GM21717 (cell line): ENCODE measurements around the gene CLOCK.
A peak's percentile ranks its signal among the peaks of the same experiment; 100 is the strongest.

Experiments
- ATAC-seq: cut with Tn5 transposase; IDR thresholded peaks from one replicate; pipeline ENCODE4 v1.9.1; 2021; ENCODE audit warnings: mild to moderate bottlenecking, moderate library complexity; ENCODE audit not compliant: unreplicated experiment

CLOCK gene

DNA sequence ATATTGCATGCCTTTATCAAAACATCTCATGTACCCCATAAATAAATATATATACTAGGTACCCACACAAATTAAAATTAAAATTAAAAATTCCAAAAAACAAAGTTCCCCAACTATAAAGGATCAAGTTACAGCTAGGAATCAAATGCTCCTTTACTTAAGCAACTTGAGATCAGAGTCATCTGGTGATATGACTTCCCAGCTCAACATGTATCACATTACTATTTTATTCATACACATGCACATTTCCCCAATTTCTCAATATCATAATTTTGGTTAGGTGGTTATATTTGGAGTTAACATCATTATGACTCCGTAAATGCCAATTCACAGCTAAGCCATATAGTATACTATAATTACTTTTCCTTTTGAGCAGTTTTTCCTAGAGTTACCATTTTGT is 60.9 kb downstream of the CLOCK start:
- no peak for ATAC-seq

DNA sequence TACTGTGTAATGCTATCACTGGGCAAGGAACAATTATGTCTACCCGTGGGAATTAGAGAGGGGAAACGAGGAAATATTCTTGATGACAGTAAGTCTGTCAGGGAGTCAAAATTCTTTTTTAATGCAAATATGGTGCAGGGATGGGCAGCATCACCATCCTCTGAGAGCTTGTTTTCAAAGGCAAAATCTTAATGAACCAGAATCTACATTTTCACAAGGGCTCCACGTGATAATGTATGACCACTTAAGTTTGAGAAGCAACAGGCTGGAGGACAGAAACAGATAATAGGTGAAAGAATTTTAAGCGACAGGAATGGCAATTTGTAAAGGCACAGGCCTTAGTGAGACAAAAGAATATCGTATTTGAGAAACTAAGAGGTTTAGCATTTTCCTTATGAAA is 63.4 kb downstream of the CLOCK start:
- no peak for ATAC-seq

GRCh38 chr4:55475394-55476243 is 71.1 kb downstream of the CLOCK start:
- ATAC-seq, result no peak

- ATAC-seq, result no peak
Measured at GRCh38 chr4:55469979-55470378, 76.7 kb downstream of the CLOCK start.

DNA sequence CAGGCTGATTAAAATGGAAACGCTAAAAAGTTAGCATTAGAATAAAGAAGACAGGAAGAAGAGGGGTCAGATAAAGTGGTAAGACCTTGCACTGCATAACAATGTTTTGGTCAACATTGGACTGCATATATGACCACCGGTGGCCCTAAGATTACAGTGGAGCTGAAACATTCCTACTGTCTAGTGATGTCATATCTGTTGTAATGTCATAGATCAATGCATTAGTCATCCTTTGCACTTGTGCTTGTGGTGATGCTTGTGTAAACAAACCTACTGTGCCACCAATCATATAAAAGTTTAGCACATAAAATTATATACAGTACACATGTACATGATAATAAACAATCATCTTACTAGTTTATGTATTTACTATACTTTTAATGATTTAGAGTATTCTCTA is 78.0 kb downstream of the CLOCK start:
- ATAC-seq, result no peak

DNA sequence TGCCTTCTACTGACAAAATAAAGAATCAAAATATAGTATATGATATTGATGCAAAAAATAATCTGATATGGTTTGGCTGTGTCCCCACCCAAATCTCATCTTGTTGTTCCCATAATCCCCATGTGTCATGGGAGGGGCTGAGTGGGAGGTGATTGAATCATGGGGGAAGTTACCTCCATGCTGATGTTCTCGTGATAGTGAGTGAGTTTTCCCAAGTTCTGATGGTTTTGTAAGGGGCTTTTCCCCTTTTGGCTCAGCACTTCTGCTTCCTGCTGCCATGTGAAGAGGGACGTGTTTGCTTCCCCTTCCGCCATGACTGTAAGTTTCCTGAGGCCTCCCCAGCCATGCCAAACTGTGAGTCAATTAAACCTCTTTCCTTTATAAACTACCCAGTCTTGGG is 80.7 kb downstream of the CLOCK start:
- no peak for ATAC-seq

- ATAC-seq, result no peak
Measured at GRCh38 chr4:55458611-55459010, 88.1 kb downstream of the CLOCK start.

DNA sequence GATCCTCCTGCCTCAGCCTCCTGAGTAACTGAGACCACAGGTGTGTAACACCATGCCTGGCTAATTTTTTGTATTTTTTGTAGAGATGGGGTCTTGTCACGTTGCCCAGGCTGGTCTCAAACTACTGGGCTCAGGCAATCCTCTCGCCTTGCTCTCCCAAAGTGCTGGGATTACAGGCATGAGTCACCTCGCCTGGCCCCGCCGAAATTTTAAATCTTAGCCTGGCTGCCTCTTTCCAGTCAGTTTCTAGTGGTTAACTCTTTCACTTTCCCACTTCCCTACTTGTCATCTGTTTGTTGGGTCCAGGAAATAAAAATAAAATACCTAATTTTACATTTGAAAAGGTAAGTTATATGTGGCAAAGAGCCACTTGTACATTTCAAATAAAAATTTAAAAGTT is 88.5 kb downstream of the CLOCK start:
- no peak for ATAC-seq

GRCh38 chr4:55450566-55450965 is 96.1 kb downstream of the CLOCK start:
- no peak for ATAC-seq

DNA sequence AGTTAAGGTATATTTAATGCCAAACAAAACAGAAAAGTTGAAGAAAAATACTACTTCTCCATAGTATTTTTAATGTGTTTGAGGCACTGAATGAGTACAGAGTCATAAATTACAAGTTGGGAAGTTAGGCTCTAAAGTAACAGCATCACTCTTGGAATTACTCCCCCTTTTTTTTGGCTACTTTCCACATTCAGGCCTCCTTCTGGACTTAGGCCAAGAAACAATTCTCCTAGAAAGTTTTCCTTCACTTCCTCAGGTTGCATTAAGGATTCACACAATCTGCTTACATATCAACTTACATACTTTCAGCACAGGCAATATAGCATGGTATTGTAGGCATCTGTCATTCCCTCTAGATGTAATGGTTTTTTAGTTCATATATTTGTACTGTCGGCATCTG is 98.9 kb downstream of the CLOCK start:
- no peak for ATAC-seq

GRCh38 chr4:55447108-55447708 is 99.5 kb downstream of the CLOCK start:
- no peak for ATAC-seq

DNA sequence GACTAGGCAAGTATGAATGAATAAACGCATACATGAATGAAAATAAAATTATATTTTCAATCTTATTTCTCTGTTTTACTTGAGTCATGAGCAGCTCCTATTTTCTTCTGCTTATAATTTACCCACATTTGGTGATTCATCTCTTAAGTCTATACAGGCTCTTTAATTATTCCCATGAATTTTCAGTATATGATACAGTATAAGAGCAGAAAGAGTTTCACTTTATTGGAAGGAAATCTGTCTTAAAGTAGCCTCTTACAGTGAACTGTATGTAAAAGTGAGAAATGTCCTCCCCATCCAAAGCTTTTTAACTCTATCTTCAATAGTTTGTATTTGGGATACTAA is 100.2 kb downstream of the CLOCK start:
- no peak for ATAC-seq

- ATAC-seq, result no peak
Measured at GRCh38 chr4:55445921-55446577, 100.7 kb downstream of the CLOCK start.

GRCh38 chr4:55444827-55445226 is 101.9 kb downstream of the CLOCK start:
- no peak for ATAC-seq

- ATAC-seq, result no peak
Measured at GRCh38 chr4:55442541-55442940, 104.2 kb downstream of the CLOCK start.

DNA sequence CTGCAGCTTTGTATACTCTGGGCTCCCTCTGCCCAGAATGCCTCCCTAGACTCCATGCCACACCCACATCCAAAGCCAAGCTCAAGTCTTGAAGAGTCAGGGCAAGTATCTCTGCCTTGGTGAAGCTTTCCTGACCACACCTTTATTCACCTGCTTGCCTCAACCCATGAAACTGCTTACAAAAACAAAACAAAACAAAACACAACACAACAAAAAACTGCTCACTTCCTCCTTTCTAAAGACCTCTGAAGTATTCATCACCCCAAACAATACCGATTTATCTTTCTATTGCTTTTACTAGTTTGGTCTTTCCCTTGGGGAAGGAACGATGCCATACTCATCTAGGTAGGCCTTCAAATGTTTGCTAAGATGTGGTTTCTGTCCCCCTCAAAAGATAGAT is 105.9 kb downstream of the CLOCK start:
- ATAC-seq, result no peak

DNA sequence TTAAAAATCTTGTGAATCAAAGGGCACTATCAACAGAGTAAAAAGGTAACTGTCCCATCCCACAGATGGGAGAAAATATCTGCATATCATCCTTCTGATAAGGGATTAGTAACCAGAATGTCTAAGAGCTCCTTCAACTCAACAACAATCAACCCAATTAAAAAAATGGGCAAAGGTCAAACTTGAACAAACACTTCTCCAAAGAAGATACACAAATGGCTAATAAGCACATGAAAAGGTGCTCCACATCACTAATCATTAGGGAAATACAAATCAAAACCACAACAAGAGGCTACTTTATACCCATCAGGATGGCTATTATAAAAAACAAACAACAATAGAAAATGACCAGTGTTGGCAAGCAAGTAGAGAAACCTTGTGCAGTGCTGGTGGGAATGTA is 107.7 kb downstream of the CLOCK start:
- no peak for ATAC-seq

DNA sequence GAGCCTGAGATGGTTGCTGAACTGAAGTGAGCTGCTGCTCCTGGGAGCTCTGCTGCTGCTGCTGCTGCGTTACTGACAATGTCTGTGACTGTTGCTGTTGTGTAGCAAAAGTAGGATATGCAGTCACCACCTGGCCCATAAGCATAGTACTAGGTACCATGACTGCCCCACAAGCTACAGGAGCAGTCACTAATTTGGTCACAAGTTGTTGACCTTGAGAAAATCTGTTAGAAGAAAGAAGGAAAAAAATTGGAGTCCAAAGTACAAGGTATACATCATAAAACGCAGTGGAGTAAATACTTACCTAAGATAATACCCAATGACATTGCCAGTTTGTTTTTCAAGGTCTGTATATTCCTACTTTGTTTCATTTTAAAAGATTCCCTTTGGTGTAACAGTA is 108.4 kb downstream of the CLOCK start:
- no peak for ATAC-seq

DNA sequence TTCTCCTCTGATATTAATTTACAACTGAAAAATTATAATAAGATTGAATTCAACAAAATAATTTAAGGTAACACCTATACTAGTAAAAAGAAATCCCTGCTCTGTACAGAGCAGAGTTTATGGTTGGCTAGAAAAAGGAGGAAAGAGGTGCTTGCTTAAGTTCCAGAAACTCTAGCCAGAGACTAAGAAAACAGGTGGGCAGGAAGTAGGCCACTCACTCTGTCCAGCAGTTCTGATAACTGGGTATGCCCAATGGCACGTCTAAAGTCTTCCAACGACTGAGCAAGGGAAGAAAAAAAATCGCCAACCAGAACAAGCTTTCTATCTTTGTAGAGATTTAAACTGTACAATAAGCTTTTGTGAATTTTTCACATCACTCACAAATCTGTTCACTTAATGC is 108.9 kb downstream of the CLOCK start:
- ATAC-seq, result no peak

DNA sequence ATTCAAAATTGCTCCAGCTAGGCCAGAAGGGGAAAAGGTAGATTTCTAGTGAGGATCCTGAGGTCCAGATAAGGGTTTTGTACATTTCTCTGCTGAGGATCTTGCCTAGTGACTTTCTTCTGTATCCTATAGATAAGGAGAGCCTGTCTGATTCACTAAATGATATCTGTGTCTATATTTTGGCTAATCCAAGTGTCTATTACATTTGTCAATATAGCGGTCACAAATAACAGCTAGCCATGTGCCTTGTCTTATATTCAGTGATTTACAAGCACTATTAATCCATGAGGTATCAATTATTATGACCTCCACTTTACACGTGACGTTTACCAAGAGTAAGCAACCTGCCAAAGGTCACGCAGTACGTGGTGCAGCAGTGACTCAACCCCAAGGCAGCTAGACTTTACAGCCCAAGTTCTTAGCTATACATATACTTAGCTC is 109.3 kb downstream of the CLOCK start:
- ATAC-seq, result no peak

DNA sequence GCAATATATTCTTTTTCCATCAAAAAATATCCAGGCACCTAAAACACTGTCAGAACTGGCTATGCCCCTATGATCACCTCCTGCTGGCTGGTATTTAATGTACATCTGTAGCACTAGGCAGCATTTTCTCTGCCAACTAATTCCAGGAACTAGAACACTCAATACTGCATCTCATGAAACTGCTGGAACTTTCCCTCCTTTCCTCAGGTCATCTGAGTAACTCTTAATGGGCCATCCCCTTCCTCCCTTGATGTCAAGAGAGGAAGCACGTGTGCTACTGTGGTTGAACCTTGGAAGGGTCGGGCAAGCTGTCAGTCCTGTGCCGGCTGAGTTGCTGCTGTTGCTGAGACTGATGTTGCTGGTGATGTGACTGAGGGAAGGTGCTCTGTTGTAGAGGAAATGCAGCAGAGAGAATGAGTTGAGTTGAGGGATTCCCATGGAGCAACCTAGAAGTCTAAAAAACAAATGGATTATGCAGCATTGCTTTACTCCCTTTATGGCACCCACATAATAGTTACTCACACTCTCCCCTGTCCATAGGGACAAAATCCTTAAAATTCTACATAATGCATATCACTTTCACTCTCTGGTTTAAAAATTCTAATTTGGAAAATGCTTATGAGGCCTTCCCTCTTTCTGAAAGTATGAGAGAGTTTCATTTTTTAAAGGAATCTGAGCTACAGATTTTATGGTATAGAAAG is 111.4 kb downstream of the CLOCK start:
- peak; percentile 67 for ATAC-seq
